Keratinocyte (primary cell): ENCODE measurements around the gene DMRT2.

Source experiments
- EZH2 ChIP-seq: IDR thresholded peaks from one replicate; pipeline ENCODE4 v1.6.1; 2012; ENCODE audit warnings: inconsistent platforms, mild to moderate bottlenecking, low read length, moderate library complexity
- TF ChIP-seq, protein P1 (sequence below), 3 experiments: IDR thresholded peaks in 1 of 3; conservative IDR thresholded peaks in 1 of 3; optimal IDR thresholded peaks in 1 of 3; 2 replicates in 2 of 3; 3 replicates in 1 of 3; pipeline versions ENCODE3 to v1.5.1; 2011; ENCODE audit warnings: low read length in 3 of 3, mild to moderate bottlenecking in 3 of 3, moderate library complexity in 2 of 3, control low read depth in 1 of 3, inconsistent platforms in 1 of 3; ENCODE audit not compliant: insufficient read depth in 2 of 3; ENCODE audit errors: extremely low read depth in 1 of 3

DNA sequence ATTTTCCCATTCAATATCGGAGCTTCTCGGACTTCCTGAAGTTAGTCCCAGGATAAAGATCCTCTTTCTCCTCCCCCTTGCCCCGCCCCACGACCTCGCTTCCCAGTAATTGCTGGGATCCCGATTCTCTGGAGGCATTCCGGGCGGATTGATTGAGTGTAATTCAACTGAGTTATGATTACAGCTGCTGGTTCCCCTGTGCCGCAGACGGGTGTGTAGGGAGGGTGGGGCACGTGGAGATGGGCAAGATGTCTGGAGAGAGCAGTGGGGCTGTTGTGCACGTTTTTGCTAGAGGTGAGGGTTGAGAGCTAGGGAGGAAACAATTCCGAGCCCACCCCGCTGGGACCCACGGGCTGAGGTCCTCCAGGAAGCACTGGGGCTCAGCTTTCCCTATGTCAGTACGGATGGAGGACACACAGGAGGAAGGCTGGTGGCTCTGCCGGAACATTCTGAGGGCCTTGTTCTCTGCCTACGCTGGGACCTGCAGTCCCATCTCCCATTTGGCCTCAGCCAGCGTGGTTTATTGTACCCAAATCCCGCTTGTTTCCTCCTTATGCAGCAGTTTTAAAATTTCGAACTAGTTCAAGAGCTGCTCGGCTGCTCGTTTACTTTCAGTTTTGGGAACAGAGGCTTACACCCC is 2.4 kb upstream of the DMRT2 start:
- TF ChIP-seq, protein P1, sequence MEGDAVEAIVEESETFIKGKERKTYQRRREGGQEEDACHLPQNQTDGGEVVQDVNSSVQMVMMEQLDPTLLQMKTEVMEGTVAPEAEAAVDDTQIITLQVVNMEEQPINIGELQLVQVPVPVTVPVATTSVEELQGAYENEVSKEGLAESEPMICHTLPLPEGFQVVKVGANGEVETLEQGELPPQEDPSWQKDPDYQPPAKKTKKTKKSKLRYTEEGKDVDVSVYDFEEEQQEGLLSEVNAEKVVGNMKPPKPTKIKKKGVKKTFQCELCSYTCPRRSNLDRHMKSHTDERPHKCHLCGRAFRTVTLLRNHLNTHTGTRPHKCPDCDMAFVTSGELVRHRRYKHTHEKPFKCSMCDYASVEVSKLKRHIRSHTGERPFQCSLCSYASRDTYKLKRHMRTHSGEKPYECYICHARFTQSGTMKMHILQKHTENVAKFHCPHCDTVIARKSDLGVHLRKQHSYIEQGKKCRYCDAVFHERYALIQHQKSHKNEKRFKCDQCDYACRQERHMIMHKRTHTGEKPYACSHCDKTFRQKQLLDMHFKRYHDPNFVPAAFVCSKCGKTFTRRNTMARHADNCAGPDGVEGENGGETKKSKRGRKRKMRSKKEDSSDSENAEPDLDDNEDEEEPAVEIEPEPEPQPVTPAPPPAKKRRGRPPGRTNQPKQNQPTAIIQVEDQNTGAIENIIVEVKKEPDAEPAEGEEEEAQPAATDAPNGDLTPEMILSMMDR (optimal IDR thresholded peaks at IDR 0.05 in 1 of 3, IDR thresholded peaks at IDR 0.05 in 1 of 3, conservative IDR thresholded peaks at IDR 0.05 in 1 of 3; ENCODE audit: extremely low read depth in 1 of 3, insufficient read depth in 2 of 3, low read length in 3 of 3), result no peak
- no peak for TF ChIP-seq EZH2
